ENCODE data around the gene KLRG1. TPM values are rescaled to one million over a fixed set of nuclear protein-coding genes. Genes with fewer than 3 reads are reported as not detected.

Gene KLRG1
- total RNA-seq: 1 to 10 TPM; 7.6 to 8.7 TPM

DNA sequence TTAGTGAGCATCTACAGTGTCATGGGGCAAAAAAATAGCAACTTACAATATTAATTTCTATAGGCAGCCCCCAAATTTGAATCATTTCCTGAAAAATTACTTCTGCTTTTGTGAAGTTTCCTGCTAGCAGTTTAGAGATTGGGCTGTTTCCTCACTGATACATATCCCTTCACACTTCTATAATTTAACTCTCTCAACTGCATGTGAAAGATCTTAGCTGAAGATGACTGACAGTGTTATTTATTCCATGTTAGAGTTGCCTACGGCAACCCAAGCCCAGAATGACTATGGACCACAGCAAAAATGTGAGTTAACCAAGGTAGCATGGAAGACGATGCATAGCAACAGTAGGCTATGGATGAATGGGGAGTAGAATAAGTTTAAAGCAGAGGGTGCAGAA lies at the start of gene KLRG1:
Gene KLRG1 (plus strand): TSS at position 134 of the 400 bp plus-strand sequence. CDS start 90 bp downstream, at position 224.
- ChIA-PET POLR2A (interaction anchor here (0.6 to 1.0 kb wide), 3 partner anchors 21 to 1385 kb away, joined by 3 to 4 read pairs (median 3); partner anchors contain the start of gene M6PR), CTCF (no interaction called here)

GRCh38 chr12:8941691-8942478 lies 47.5 kb upstream of the KLRG1 start:
- ChIA-PET POLR2A (no interaction called here), CTCF (no interaction called here)

DNA sequence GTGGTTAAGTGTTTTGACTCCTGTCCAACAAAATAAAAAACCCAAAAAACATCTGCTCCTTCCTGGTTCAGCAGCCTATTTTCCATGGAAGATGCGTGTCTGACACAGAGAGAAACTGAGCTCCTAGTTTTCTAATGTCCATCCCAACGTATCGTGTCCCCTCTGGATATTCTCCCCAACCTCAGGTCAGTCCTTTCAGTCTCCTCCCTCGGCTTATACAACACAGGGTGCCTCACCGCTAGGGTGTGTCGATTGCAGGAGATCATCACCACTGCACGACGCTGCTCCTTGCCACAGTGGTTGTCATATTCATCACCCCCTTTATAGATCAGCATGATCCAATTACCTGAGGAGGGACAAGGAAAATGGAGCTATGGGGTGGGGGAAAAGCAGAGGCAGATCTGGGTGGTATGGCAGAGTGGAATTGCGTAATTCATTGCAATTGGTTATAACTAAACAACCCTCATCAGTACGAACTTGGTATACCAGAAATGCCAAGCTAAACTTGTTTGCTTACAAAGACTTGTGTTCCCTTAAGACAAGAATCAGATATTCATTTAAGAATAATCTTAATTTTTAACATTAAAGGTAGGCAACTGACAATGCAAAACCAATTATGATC lies 45.7 kb upstream of the KLRG1 start:
- CTCF ChIA-PET: no interaction called here
- POLR2A ChIA-PET: interaction anchor here (0.6 kb wide), 1 partner anchor 242 kb away, joined by 5 read pairs; no protein-coding TSS in a partner anchor

DNA sequence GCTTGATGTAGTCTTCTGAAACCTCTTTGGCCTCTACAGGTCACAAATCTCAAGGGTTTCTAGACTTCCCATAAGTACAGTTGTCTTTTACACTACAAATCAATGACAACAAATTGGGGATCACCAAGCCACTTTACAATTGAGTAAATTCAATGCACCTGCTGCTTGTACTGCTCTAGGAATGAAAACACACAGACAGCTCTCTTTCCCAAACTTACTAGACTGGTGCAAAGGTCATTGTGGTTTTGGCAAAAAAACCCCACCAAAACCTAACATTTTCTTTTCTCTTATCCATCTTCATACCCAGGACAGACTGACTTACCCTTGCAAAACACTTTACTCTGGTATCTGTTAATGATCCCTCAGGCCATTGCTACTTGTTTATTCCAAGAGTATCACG lies 42.6 kb upstream of the KLRG1 start:
- ChIA-PET CTCF (interaction anchor here (4.8 kb wide), 1 partner anchor 102 kb away, joined by 23 read pairs; no protein-coding TSS in a partner anchor), POLR2A (interaction anchor here (0.6 kb wide), 1 partner anchor 81 kb away, joined by 4 read pairs; no protein-coding TSS in a partner anchor)

DNA sequence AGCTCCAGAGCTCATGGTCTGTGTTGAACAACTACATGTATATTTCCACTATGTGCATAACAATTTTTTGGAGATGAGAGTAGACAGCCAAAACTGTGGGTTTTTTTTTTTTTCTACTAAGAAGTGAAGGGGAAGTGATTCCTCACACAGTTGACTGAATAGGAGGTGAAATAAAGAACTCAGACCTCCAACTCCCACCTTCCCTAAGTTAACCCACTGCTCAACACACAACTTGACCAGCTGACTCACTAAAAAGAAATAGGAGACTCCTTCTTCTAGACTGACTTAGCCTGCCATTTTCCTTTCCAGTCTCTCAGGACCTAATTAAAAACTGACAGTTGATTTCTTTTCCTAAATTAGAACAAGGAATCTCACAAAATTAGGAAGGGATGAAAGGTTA lies 41.6 kb upstream of the KLRG1 start:
- CTCF ChIA-PET: interaction anchor here (0.7 to 4.8 kb wide), 2 partner anchors 62 to 101 kb away, joined by 5 to 23 read pairs; no protein-coding TSS in a partner anchor
- POLR2A ChIA-PET: no interaction called here

DNA sequence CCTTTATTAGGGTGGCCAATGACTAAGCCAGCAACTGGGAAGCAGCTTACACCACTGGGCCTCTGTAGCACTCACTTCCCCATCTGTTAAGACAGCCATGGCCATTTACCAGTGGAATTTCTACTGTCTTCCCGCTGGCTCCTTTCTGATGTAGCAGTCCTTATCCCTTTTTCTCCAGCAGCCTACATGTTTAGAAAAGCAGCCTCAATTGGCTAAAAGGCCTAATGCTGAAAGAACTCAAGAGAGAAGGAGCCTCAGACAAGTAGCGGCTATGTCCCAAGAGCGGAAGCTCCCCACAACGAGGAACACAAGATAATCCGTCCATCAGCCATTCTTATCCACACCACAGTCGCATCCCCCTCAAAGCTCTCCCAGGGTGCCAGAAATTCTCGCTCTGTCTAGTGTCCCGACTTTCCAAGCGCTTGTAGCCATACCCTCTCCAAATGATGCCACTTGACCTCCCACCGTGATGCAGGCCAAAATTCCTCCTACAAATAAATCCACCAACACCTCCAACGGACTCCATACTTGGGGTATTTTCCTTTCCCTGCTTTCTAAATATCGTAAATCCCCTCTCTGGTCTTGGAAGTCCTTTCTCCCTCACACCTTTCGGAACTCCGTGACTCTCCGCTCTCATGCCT lies 40.5 kb upstream of the KLRG1 start:
- CTCF ChIA-PET: interaction anchor here (0.8 to 5.8 kb wide), 8 partner anchors 44 to 100 kb away, joined by 3 to 45 read pairs (median 5); no protein-coding TSS in a partner anchor
- POLR2A ChIA-PET: interaction anchor here (0.7 to 1.7 kb wide), 5 partner anchors 34 to 251 kb away, joined by 3 to 4 read pairs (median 3); partner anchors contain the start of genes KLRG1 and RIMKLB

- POLR2A ChIA-PET: interaction anchor here (0.7 to 1.7 kb wide), 7 partner anchors 35 to 252 kb away, joined by 3 to 5 read pairs (median 3); partner anchors contain the start of genes KLRG1 and RIMKLB
- CTCF ChIA-PET: interaction anchor here (0.8 to 5.8 kb wide), 9 partner anchors 45 to 100 kb away, joined by 3 to 45 read pairs (median 5); no protein-coding TSS in a partner anchor
Observed at GRCh38 chr12:8949342-8950220, 39.8 kb upstream of the KLRG1 start, which contains the start of gene M6PR. TSS of gene M6PR (minus strand) at chr12:8949645. CDS start at chr12:8946404, 3,241 bp downstream.

DNA sequence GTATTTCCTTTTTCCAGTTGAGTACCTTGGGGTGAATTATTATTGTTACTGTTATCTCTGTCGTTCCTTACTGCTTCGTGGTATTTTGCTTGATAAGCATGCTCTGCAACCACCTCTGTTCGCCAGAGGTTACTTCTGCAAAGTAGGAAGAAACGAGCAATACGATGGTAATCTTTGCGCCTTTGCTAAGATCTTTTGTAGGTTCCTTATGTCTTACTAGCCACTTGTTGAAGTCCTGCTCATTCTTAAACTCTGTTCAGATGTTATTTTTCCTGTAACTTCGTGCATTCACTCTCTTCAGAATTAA lies 39.2 kb upstream of the KLRG1 start:
- ChIA-PET POLR2A (interaction anchor here (0.9 to 1.6 kb wide), 5 partner anchors 35 to 253 kb away, joined by 3 to 5 read pairs (median 3); partner anchors contain the start of gene RIMKLB), CTCF (interaction anchor here (1.0 to 5.8 kb wide), 7 partner anchors 50 to 99 kb away, joined by 3 to 45 read pairs (median 6); no protein-coding TSS in a partner anchor)

GRCh38 chr12:8950702-8951478 lies 38.5 kb upstream of the KLRG1 start:
- POLR2A ChIA-PET: interaction anchor here (1.6 kb wide), 1 partner anchor 76 kb away, joined by 5 read pairs; no protein-coding TSS in a partner anchor
- CTCF ChIA-PET: interaction anchor here (1.0 to 5.8 kb wide), 9 partner anchors 41 to 113 kb away, joined by 3 to 45 read pairs (median 4); no protein-coding TSS in a partner anchor

DNA sequence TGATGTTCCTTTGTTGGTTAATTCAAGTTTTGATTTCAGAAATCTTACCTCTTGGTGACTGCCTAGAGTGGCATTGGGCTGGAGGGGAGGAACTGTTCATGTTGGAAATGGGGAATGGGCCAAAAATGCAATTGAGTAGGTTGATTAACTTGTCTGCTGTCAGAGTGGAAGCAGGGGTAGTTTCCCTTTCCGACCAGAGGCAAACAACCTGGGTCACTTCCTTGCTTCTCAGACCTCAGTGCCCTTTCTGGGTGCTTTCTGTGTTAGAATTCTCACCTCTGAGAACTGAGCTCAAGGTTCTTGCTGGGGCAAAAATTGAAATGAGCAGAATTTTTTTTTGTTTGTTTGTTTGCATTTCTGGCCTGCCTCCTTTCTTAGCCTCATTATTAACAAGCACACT lies 37.6 kb upstream of the KLRG1 start:
- ChIA-PET POLR2A (no interaction called here), CTCF (interaction anchor here (1.0 to 5.8 kb wide), 6 partner anchors 40 to 112 kb away, joined by 3 to 45 read pairs (median 4); no protein-coding TSS in a partner anchor)

GRCh38 chr12:8953773-8954402 lies 35.5 kb upstream of the KLRG1 start:
- POLR2A ChIA-PET: no interaction called here
- CTCF ChIA-PET: interaction anchor here (5.8 kb wide), 1 partner anchor 84 kb away, joined by 45 read pairs; no protein-coding TSS in a partner anchor

DNA sequence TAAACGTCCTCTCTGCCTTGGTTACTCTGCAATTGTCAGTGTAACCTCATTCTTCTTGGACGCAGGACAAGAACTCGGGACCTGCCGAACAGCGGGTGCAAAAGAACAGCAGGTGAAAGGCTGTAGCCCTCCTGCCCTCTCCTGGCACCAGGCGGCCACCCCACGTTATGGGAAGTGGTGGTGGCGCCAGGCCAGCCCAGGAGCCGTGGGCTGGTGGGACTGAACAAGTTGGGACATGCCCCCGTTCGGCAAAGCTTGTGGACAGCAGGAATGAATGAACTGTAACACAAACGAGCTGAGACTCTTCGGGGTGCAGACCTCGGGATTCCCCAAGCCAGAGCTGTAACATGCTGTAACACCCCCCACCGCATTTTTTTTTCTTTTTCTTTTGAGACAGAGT lies 33.3 kb upstream of the KLRG1 start:
- ChIA-PET CTCF (no interaction called here), POLR2A (interaction anchor here (0.7 kb wide), 1 partner anchor 12 kb away, joined by 3 read pairs; no protein-coding TSS in a partner anchor)

GRCh38 chr12:8956772-8957171 lies 32.6 kb upstream of the KLRG1 start:
- CTCF ChIA-PET: no interaction called here

GRCh38 chr12:8957561-8957960 lies 31.8 kb upstream of the KLRG1 start:
- CTCF ChIA-PET: no interaction called here
- POLR2A ChIA-PET: no interaction called here

More at GRCh38 chr12:8956772-8957171, 32.6 kb upstream of the KLRG1 start:
- POLR2A ChIA-PET: no interaction called here

DNA sequence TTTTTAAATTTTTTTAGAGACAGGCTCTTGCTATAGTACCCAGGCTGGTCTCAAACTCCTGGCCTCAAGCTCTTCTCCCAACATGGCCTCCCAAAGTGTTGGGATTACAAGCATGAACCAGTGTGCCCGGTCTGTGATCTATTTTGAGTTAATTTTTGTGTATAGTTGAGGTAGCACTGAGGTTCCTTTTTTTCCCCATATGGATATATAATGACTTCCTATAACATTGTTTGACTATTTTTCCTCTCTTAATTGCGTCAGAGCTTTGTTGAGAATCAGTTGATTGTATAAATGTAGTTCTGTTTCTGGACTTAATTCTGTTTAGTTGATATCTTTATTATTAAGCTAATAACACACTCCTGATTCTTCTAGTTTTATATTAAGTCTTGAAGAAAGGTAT lies 31.3 kb upstream of the KLRG1 start:
- CTCF ChIA-PET: no interaction called here
- POLR2A ChIA-PET: no interaction called here

DNA sequence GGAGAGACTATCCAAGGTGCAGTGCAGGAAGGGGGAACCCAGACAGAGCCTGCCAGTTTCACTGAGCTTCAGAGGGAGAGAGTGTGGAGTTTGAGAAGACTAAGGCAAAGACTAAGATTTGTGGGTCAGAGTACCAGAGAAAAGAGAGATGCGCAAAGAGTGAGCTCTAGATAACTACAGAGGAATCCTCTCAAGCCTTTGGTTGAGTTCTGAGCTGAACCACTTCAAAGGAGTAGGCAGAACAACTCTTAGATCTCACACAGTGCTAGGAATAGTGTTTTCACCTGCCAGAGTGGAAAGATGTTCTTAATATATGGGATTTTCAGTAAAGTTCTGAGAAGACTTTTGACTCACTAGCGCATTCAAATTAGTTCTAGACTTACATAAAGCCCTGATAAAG lies 29.2 kb upstream of the KLRG1 start:
- ChIA-PET CTCF (no interaction called here), POLR2A (no interaction called here)

- POLR2A ChIA-PET: no interaction called here
- CTCF ChIA-PET: no interaction called here
Observed at GRCh38 chr12:8968761-8969160, 20.6 kb upstream of the KLRG1 start.

All from activated CD8-positive, alpha-beta memory T cell treated with anti-CD3 and anti-CD28 coated beads for 36 hours (primary cell).